ENCODE data around the gene SHC3.

Gene SHC3

DNA sequence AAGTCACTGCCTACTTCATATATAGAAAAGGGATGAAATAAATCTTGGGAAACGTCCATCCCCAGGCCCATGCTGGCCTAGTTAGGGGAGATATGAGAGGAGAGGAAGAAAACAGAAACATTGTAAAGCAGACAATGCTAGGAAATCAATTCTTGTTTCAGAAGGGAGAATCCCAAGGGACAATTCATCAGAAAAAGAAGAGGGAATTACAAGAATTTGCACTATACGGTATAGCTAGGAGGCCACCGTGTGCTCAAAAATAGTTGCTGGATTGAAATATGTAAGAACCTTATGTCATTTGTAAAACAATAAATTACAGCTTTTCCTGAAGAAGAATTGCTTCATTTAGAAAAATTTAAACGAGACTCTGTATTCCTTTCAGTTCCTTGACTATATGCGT is 8.3 kb upstream of the SHC3 start:
- DNase-seq (ENCODE audit: low read depth in 2 of 2) = no peak

DNA sequence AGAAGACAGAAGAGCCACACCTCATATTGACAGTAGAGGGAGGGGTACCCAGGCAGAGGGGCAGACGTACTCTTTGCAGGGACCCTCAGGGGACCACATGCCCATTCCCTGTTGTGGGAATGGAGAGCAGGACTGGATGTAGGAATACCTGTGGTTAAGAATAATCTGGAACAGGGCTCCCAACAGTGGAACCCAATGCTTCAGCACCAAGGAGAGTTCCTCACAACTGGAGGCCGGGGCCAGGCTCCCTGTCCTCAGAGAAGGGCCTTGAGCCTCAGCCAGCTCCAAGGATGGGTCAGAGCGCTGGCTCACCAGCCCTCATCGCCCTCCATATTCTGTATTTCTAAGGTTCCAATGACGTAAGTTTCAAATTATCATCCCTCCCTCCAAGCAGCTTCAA is 7.4 kb upstream of the SHC3 start:
- no peak for DNase-seq (ENCODE audit: low read depth in 2 of 2)

- DNase-seq (ENCODE audit: low read depth in 2 of 2) = no peak
These were observed 4.5 kb upstream of the SHC3 start for GRCh38 chr9:89183146-89183545.

DNA sequence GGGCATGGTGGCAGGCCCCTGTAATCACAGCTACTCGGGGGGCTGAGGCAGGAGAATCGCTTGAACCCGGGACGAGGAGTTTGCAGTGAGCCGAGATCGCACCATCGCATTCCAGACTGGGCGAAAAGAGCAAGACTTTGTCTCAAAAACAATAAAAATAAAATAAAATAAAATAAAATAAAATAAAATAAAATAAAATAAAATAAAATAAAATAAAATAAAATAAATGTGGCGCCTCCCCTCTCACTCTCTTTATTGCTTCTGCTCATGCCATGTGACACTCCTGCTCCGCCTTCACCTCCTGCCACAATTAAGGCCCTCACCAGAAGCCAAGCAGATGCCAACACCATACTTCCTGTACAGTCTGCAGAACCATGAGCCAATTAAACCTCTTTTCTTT is 3.8 kb upstream of the SHC3 start:
- DNase-seq (ENCODE audit: low read depth in 2 of 2) = no peak

DNA sequence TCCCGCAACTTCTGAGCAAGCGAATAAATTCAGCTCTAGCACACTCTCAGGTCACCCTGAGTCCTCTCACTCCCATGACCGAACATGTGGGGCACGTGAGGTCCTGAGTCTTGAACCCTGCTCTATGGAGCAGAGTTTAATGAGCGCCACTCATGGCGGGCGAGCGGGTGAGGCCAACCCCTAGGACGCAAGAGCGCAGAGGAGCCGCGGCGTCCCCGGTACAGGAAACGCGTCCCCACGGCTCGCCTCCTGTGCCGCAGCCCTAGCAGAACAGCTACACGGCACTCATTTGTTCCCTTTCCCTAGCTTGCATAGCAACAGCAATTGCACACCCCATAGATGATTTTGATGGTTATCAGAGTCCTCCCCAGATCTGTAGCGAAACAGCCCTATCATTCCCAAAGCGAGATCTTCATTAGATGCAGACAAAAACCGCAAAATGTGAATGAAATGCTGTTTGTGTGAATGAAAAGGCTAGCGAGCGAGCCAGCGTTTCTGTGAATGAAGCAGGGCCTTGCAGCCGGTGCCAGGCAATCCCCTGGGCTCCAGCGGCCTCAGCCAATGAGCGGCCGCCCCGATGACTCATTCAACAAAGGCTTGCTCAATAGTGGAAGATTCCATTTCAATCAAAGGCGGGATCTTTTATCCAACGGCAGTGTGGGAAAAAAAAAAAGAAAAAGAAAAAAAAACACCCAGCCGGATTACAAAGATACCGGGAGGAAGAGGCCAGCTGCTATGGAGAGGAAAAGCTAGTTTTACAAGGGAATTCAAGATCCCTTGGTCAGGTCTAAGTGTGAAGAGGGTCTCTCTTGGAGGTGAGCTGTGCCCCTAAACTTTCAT is 1.5 kb upstream of the SHC3 start:
- DNase-seq (ENCODE audit: low read depth in 2 of 2) = no peak

GRCh38 chr9:89179540-89179894 is 899 bp upstream of the SHC3 start:
- no peak for DNase-seq (ENCODE audit: low read depth in 2 of 2)

DNA sequence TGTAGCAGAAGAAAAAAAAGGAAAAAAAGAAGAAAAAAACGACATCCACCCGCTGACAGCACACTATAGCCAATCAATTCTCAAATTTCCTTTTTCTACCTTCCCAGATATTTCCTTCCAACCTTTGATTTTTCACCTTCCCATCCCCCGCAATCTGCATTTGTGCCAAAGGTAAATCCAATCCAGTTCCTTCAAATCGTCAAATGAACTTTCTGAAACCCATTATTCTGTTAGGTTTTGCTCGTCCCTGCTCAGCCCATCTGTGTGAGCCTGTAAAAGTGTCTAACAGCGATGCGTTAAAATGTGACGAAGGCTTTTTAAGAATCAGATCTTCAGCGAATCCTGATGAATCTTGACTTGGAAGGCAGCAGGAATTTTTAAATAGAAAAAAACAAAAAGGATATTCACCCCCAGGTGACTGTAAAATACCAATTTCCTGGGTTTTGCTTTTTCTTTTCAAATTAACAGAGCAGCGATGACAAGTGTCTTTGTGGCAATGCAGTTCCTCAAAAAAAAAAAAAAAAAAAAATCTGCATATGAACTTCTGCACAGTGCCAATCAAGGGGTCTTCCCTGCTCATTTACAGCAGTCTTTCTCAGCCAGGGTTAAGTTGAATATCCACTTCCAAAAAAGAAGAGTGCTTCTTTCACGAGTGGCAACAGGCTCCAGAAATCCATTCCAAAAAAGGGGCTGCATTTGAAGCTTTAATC is 367 bp upstream of the SHC3 start:
- no peak for DNase-seq (ENCODE audit: low read depth in 2 of 2)

DNA sequence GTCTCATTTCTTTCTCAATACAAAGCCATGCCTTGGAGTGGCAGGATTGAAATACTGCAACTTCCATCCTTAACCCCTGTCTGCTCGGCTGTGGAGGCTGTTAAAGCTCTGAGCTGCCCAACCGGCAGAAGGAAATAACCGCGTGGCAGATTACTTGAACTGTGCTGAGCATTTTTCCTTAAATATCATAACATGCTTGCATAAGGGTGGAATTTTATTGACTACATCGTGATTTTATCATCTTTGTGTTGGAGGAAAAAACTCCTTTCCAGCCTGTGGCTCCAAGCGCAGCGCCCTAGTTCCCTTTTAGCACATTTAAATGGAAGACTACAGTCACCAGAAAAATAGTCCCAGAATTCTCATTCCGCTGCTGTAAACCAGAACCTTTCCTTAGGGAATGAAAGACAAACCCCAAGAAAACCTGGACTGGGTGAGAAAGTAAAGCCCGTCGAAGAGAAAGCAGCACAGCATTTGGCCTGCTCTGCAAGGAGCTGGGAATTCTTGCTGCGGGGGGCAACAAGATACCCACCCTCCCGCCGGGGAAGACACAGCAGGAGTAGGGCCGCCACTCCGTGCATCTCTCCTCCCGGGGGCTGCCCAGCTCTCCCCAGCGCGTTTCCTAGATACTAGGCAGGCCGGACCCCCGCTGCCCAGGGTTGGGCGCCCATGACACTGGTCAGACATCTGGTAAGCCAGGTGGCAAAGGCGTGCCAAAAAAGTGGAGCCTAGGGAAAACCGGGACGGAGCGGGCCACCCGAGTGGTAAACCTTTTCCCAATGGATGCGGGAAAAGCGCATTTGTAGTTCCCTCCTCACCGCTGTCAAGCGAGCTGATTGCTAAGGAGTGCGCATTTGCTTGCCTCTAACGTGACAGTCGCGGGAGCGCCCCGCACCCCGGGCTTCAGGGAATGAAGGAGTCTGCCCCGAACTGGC is 1.3 kb downstream of the SHC3 start:
- no peak for DNase-seq (ENCODE audit: low read depth in 2 of 2)

- no peak for DNase-seq (ENCODE audit: low read depth in 2 of 2)
These were observed 2.8 kb downstream of the SHC3 start for GRCh38 chr9:89175828-89176261.

DNA sequence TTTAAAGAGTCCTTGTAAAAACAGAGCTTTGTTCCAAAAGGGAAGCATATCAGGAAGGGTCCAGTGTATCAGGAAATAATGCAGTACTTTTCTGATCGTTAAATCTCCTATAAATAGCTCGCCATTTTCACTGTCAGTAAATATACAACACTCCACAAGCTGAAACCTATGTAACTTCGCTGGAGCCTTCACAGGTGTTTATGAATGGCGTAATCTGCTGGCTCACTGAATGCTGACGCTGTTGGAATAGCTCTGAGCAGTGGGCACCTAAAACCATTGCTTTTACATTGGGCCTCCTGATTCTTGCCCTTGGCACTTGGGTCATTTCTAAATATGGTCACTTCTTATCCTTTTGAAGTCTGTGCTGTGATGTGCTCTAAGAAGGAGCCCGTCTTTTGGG is 4.3 kb downstream of the SHC3 start:
- no peak for DNase-seq (ENCODE audit: low read depth in 2 of 2)

GRCh38 chr9:89173072-89173471 is 5.5 kb downstream of the SHC3 start:
- no peak for DNase-seq (ENCODE audit: low read depth in 2 of 2)

DNA sequence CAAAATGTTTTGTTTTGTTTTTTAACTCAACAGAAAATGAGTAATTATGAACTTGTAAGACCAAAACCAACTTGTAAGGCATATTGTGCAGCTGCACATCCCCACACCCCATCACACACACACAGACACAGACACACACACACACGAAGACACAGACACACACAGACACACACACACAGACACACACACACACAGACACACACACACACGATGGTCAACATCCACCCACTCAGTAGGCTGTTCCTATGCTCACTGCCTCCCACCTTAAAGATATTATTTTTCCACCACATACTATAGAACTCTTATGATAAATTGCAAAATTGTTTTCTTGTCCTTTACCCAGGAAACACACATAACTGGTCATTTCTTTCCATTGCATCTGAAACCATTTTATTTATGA is 6.2 kb downstream of the SHC3 start:
- no peak for DNase-seq (ENCODE audit: low read depth in 2 of 2)

- no peak for DNase-seq (ENCODE audit: low read depth in 2 of 2)
These were observed 6.9 kb downstream of the SHC3 start for GRCh38 chr9:89171693-89172092.

GRCh38 chr9:89171231-89171630 is 7.4 kb downstream of the SHC3 start:
- DNase-seq (ENCODE audit: low read depth in 2 of 2) = no peak

GRCh38 chr9:89168901-89169813 is 9.5 kb downstream of the SHC3 start:
- no peak for DNase-seq (ENCODE audit: low read depth in 2 of 2)

GRCh38 chr9:89167788-89168187 is 10.8 kb downstream of the SHC3 start:
- no peak for DNase-seq (ENCODE audit: low read depth in 2 of 2)

DNA sequence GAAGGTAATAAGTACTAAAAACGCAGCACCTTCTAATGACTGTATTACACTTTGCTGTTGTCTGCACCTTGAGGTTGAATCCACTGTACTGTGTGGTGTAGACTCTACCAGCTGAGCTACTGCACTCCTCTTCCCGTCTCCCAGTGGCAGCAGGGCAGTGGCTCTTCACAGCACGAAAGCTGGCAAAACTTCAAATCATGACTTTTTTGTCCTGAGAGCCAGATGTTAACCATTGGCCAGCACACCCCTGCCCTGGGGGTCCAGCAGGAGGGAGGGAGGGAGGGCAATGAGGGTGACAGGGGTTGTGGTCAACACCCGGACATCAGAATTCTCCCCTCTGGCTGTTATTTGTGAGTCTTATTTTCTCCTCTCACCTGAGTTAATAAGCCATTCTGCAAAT is 11.8 kb downstream of the SHC3 start:
- no peak for DNase-seq (ENCODE audit: low read depth in 2 of 2)

DNA sequence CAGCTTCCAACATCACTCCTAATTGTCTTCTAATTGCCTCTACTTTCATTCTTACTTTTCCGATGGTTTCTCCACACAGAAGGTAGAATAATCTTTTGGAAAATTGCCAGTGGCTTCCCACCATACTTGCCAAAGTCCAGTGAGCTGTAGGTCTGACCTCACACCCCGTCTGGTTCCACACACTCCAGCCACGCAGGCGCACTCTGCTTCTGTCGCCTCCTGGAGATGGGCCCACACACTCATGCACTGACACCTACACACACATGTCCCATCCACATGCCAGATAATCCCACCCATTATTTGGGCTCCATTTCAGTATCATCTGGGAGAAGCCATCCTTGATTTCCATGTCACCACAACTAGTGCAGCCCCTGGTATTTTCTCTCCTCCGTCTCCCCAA is 12.7 kb downstream of the SHC3 start:
- DNase-seq (ENCODE audit: low read depth in 2 of 2) = no peak

- DNase-seq (ENCODE audit: low read depth in 2 of 2) = no peak
These were observed 13.3 kb downstream of the SHC3 start for GRCh38 chr9:89165341-89165740.

DNA sequence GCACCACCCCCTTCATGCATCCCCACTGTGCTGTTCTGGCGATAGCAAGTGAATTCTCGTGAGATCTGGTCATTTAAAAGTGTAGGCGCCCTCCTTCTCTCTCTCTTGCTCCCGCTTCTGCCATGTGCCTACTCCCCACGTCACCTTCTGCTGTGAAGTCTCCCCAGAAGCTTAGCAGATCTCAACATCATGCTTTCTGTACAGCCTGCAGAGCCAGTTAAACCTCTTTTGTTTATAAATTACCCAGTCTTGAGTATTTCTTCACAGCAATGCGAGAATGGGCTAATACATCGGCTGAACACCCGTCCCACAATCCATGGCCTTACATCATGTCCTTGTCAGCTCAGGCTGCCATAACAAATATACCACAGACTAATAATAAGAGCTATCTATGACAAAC is 17.4 kb downstream of the SHC3 start:
- no peak for DNase-seq (ENCODE audit: low read depth in 2 of 2)

GRCh38 chr9:89160806-89161205 is 17.8 kb downstream of the SHC3 start:
- no peak for DNase-seq (ENCODE audit: low read depth in 2 of 2)

Data from stimulated activated CD8-positive, alpha-beta memory T cell treated with anti-CD3 and anti-CD28 coated beads, Interleukin-15, amount 100 ng/mL, for 4 hours (primary cell).